Measurements from ENCODE around the gene AGA.

DNA sequence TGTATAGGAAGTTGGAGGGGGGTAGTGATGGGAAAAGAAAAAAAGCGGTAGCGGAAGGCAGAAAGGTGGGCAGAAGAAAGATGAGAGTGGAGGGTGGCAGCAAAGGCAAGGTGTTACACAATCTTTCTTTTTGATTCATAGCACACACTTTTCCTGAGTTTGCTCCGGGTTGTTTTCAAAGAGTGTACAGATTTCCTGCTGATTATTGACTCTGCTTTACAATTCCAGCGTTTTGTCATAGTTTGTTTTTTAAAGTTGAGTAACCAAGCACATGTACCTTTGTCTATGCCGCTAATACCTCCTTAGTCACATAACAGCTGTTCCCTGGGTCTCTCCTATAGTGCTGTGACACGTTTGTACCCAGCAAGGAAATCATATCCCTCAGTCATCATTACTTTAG lies 50.3 kb downstream of the AGA start:
- TF ChIP-seq, protein P1, sequence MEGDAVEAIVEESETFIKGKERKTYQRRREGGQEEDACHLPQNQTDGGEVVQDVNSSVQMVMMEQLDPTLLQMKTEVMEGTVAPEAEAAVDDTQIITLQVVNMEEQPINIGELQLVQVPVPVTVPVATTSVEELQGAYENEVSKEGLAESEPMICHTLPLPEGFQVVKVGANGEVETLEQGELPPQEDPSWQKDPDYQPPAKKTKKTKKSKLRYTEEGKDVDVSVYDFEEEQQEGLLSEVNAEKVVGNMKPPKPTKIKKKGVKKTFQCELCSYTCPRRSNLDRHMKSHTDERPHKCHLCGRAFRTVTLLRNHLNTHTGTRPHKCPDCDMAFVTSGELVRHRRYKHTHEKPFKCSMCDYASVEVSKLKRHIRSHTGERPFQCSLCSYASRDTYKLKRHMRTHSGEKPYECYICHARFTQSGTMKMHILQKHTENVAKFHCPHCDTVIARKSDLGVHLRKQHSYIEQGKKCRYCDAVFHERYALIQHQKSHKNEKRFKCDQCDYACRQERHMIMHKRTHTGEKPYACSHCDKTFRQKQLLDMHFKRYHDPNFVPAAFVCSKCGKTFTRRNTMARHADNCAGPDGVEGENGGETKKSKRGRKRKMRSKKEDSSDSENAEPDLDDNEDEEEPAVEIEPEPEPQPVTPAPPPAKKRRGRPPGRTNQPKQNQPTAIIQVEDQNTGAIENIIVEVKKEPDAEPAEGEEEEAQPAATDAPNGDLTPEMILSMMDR (conservative IDR thresholded peaks at IDR 0.05), result no peak
- no peak for TF ChIP-seq EZH2 (IDR thresholded peaks at IDR 0.05; ENCODE audit: low read depth)
